PFSK-1 (cell line): ENCODE measurements around the gene NHSL2.

Source experiments
- FOXP2 ChIP-seq: optimal IDR thresholded peaks from 2 replicates; pipeline ENCODE3; 2011; ENCODE audit warnings: borderline replicate concordance, control low read depth, inconsistent platforms; ENCODE audit not compliant: insufficient read depth; ENCODE audit errors: extremely low read length, extremely low read depth
- POLR2AphosphoS5 ChIP-seq: IDR thresholded peaks from 2 replicates; pipeline ENCODE4 v1.6.1; 2012; ENCODE audit warnings: low read depth, mild to moderate bottlenecking, control low read depth, low read length, moderate library complexity
- SIN3A ChIP-seq: IDR thresholded peaks from 2 replicates; pipeline ENCODE4 v1.6.1; 2012; ENCODE audit warnings: mild to moderate bottlenecking, low read length, moderate library complexity, borderline replicate concordance; ENCODE audit not compliant: insufficient read depth
- TAF1 ChIP-seq: IDR thresholded peaks from 2 replicates; pipeline ENCODE4 v1.6.1; 2012; ENCODE audit warnings: low read length, control low read depth, borderline replicate concordance; ENCODE audit not compliant: insufficient read depth
- TF ChIP-seq, protein P1 (sequence below), 2 experiments: IDR thresholded peaks; 2 replicates each; pipeline versions ENCODE4 v1.6.1 to v1.8.0; 2011 to 2012; ENCODE audit warnings: low read depth in 2 of 2, low read length in 2 of 2, control low read depth in 1 of 2, inconsistent platforms in 1 of 2, mild to moderate bottlenecking in 1 of 2, moderate library complexity in 1 of 2; ENCODE audit not compliant: insufficient read depth in 1 of 2

NHSL2 gene

DNA sequence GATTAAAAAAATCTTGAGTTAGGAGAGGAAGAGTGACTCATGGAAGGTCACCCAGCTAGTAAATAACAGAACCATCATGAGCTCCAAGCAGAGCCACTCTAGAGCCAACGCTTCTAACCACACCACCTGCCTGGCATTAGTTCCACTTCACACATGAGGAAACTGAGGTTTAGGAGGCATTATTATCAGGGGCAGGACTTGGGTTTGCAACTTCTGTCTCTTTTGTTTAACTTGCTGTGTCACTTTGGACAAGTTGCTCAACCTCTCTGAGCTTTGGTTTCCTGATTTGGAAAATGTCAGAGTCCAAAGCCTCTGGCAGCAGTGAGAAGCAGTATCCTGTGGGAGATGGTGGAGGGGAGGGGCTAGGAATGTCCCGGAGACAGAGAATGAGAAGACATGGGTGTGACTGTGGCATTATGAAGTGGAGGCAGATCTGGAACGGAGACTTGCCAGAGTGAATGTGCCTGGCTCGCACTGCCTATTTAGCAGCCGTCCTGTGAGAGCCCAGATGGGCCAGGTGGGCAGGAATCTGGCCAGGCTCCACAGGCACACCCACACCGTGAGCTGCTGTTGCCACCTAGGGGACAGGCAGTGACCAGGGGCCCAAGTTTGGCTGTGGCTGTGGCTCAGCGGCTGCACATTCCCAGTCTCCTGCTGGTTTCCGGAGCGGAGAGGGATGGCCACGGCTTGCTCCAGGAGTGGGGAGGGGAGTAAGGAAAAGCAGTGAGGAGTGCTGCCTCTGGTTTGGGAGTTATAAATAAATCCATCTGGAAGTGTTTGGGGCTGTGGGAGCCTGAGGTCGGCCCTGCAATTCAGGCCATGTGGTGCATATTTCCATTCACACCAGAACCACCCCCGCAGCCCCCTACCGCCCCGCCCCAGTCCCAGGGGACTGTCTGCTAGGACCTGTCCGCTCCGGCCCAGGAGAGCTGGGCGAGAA lies 93.4 kb downstream of the NHSL2 start:
- peak; percentile 14 for TF ChIP-seq FOXP2
- TF ChIP-seq, protein P1, sequence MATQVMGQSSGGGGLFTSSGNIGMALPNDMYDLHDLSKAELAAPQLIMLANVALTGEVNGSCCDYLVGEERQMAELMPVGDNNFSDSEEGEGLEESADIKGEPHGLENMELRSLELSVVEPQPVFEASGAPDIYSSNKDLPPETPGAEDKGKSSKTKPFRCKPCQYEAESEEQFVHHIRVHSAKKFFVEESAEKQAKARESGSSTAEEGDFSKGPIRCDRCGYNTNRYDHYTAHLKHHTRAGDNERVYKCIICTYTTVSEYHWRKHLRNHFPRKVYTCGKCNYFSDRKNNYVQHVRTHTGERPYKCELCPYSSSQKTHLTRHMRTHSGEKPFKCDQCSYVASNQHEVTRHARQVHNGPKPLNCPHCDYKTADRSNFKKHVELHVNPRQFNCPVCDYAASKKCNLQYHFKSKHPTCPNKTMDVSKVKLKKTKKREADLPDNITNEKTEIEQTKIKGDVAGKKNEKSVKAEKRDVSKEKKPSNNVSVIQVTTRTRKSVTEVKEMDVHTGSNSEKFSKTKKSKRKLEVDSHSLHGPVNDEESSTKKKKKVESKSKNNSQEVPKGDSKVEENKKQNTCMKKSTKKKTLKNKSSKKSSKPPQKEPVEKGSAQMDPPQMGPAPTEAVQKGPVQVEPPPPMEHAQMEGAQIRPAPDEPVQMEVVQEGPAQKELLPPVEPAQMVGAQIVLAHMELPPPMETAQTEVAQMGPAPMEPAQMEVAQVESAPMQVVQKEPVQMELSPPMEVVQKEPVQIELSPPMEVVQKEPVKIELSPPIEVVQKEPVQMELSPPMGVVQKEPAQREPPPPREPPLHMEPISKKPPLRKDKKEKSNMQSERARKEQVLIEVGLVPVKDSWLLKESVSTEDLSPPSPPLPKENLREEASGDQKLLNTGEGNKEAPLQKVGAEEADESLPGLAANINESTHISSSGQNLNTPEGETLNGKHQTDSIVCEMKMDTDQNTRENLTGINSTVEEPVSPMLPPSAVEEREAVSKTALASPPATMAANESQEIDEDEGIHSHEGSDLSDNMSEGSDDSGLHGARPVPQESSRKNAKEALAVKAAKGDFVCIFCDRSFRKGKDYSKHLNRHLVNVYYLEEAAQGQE (IDR thresholded peaks at IDR 0.05; ENCODE audit: insufficient read depth in 1 of 2, low read depth in 2 of 2, low read length in 2 of 2) = no peak

DNA sequence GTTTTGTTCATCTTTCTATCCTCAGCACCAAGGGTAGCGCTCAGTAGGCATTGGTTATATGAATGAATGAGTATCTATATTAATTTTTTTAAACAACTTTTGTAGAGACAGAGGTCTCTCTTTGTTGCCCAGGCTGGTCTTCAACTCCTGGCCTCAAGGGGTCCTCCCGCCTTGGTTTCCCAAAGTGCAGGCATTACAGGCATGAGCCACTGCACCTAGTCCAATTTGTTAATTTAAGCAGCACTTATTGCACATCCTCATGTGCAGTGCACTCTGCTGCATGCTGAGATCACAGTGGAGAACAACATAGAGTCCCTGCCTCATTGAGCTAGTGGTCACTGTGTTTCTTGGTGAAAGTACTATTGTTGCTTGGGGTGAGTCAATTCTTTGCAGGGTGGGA lies 94.4 kb downstream of the NHSL2 start:
- TF ChIP-seq FOXP2 = no peak
- no peak for TF ChIP-seq TAF1
- TF ChIP-seq SIN3A = no peak
- TF ChIP-seq, protein P1 (IDR thresholded peaks at IDR 0.05; ENCODE audit: insufficient read depth in 1 of 2, low read depth in 2 of 2, low read length in 2 of 2) = no peak
- no peak for TF ChIP-seq POLR2AphosphoS5

DNA sequence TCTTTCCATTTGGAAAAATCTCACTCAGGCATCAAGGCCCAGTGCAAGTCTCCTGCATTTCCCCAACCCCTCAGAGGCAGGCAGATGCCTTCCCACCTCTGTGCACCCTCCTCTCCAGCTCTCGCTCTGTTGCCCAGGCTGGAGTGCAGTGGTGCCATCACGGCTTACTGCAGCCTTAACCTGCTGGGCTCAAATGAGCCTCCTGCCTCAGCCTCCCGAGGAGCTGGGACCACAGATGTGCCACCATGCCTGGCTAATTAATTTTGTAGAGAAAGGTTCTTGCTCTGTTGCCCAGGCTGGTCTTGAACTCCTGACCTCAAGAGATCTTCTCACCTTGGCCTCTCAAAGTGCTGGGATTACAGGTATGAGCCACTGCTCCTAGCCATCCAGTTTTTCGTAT lies 95.8 kb downstream of the NHSL2 start:
- TF ChIP-seq, protein P1 (IDR thresholded peaks at IDR 0.05; ENCODE audit: insufficient read depth in 1 of 2, low read depth in 2 of 2, low read length in 2 of 2) = no peak
- TF ChIP-seq TAF1 (no peak), FOXP2 (no peak), POLR2AphosphoS5 (no peak), SIN3A (no peak)

DNA sequence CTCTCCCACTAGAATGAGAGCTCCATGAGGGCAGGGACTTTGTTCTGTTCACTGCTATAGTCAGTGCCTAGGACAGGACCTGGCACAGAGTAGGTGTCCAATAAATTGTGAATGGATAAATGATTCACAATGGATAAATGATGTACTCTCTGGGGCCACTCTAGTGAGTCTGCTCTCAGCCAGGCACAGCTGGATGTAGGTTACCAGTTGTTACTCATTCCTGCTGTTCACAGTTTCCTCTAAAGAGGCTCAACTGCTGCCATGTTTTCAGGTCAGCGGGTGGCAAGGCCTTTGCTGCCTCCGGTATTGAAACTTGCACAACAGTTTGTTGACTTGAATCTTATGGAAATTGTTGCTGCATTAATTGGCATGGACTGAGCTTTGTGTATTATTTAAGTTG lies 99.1 kb downstream of the NHSL2 start:
- TF ChIP-seq POLR2AphosphoS5 = no peak
- TF ChIP-seq, protein P1 (IDR thresholded peaks at IDR 0.05; ENCODE audit: insufficient read depth in 1 of 2, low read depth in 2 of 2, low read length in 2 of 2) = no peak
- no peak for TF ChIP-seq FOXP2
- TF ChIP-seq TAF1 = no peak
- no peak for TF ChIP-seq SIN3A

DNA sequence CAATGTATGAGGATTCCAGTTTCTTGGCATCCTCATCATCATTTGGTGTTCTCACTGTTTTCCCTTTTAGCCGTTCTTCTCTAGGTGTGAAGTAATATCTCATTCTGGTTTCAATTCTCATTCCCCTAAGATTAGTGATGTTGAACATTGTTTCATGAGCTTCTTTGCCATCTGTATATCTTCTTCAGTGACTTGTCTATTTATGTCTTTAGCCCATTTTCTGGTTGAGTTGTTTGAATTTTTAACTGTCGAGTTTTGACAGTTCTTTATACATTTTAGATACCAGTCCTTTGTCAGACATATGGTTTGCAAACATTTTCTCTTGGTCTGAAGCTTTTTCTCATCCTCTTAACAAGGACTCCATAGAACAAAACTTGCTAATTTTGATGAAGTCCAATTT lies 101.1 kb downstream of the NHSL2 start:
- TF ChIP-seq, protein P1 (IDR thresholded peaks at IDR 0.05; ENCODE audit: insufficient read depth in 1 of 2, low read depth in 2 of 2, low read length in 2 of 2) = no peak
- TF ChIP-seq SIN3A (no peak), POLR2AphosphoS5 (no peak), TAF1 (no peak), FOXP2 (no peak)
